ENCODE results near the gene WASF2.
"Not testable (repeated sequence)": the region's sequence is repeated elsewhere in the genome, so short reads cannot be mapped to it uniquely, and the experiment has no call there.

WASF2 gene

DNA sequence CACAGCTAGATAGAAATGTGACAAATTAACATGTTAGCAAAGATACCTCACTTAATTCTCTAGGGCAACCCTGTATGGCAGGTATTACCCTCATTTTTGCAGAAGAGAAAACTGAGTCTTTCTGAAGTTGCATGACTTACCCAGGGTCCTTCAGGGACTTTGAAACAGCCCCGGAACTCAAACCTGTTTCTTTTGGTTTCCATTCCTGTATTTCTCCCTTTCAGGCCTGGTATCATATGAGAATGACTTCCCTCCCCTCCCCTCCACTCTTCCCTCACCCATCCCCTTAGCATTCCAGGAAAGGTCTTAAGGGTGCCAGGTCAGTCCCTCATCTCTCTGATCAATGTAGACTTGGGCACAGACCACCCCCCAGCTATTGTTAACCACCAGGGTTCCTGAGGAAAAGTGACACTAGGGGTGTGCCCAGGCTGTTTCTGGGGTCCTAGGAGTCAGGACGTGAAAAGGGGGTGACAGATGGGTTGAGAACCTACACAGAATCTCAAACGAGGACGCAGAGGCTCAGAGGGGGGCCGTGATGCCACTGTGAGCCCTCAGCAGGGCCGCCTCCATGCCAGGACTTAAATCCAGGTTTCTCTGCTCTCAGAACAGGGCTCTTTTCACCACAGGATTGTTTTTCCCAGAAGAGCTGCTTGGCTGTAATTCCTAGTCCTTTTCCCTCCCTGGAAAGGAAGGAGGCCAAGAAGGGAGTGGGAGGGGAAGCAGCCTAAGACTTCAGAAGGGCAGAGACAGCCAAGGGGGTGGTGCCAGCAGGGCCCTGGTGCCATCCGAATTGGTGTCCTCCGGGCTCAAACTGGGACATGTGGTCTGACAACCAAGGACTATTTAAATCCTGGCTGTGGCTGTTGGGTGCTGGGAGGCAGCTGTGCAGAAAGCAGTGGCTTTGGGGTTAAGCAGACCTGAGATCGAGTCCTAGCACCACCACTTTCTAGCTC lies 2.1 kb upstream of the WASF2 start:
- DNase-seq = no peak

DNA sequence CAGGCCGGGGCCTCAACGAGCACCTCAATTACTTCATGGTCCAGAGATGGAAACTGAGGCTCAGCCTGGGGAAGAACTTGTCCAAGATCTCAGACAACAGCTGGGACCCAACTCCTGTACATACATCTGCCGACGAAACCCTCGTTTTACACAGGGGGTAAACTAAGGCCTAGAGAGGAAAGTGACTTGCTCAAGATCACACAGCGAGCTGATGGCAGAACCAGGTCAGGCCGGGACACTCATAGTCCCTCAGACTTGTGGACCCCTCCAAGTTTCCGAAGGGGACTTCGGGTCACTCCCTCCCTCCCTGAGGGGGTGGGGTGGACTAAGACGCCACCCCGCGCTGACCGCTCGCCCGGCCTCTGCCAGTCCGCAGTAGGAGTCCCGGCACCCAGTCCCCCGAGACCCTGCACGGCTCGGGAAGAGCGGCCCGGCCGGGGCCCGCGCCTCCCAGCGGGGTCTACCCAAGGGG lies 430 bp downstream of the WASF2 start:
- DNase-seq = no peak

DNA sequence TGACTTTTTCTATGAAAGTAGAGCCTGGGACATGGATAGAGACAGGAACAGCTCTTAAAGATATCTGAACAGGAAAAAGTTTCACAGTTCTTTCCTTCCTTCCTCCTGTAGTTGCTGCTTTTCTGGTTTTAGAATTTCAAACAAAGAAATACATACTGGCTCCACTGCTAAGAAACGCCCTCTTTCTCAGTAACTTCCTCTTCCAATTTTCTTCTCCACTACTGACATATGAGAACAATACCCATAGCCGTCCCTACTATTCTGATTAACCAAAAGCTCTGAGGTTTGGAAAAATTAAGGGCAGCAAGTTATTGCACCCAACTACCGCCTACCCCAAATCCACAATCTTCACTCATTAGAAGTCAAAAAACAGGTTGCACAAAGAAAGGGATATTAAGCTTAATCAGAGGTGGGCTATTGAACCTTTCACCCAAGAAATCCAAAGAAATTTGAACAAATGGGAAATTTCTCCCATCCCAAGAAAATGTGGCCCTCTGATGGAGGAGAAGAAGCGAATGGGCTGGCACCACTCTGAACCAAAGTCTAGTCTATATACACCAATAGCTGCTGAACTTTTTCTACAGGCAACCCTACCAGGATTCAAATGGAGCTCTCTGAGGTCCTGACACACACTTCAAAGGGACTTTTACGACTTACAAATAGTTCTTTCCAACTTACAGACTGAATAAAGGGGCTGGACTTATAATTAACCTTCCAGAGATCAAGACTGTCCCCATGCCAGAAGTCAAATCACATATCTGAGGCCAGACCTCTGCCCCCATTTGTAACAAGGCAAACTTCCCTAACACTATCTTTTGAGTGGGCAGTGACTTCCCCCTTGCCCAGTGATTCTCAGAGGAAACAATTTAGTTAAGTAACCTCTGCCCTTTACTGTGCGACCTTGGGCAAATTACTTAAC lies 1.7 kb downstream of the WASF2 start:
- DNase-seq = no peak

DNA sequence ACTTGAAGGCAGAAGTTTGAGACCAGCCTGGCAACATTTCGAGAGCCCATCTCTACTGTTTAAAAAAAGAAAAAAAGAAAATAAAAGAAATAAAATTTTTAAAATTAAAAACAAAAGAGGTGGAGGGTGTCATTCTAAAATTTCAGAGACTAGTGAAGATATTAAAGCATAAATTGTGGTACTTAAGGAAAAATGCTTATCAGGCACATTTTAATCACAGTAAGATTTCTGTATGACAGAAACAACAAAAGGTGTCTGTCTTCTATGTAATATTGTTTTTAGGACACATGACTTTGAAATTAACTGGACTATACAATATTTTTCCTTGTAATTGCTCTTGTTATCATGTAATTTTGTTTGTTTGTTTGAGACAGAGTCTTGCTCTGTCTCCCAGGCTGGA lies 4.6 kb downstream of the WASF2 start:
- DNase-seq = no peak

DNA sequence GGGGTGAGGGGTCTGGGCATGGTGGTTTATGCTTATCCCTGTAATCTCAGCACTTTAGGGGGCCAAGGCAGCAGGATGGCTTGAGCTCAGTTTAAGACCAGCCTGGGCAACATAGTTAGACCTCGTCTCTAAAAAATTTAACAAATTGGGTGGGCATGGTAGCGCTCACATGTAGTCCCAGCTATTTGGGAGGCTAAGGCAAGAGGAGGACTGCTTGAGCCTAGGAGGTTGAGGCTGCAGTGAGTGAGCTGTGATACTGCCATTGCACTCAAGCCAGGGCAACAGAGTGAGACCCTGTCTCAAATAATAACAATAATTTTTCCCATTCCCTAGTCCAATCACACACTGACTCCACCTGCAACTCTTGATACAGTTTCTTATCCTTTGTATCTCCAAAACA lies 6.3 kb downstream of the WASF2 start:
- no peak for DNase-seq

DNA sequence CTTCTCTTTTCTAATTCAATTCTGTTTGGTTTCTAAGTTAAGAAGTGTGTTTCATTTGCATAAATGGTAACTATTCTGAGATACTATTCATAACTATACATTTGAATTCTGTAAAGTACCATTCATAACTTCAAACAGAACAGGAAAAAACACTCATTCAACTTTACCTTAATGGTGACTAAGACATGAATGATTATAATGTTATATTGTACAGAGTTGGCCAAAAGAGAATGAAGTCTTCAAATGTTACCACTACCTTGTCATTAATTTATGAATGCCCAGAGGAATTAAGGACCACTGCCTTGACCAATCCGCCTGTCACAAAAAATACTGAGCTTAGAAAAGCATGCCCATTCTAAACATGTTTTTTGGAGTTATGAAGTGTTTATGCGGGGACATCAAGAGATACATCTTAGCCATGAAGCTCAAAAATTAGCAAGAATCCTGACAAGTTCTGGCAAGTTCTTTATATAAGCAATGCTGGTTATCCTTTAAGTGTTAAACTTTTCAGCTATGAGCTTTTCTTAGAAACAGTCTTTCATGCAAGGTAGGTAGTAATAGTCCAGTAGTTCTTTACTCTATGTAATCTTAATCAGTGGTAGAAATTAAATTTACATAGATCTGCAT lies 7.9 kb downstream of the WASF2 start:
- no peak for DNase-seq

DNA sequence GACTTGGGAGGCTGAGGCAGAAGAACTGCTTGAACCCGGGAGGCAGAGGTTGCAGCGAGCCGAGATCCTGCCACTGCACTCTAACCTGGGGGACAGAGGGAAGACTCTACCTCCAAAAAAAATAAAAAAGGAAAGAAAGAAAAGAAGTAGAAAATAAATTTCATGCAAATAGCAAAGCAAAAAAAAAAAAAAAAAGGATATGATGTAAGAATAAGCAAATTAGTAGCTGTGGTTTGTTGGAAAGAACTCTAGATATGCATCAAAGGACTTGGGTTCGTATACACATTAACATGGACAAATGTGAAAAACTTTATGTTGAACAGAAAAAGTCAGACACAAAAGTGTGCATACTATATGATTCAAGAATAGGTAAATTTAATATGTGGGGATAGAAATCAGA lies 11.9 kb downstream of the WASF2 start:
- DNase-seq = no peak

DNA sequence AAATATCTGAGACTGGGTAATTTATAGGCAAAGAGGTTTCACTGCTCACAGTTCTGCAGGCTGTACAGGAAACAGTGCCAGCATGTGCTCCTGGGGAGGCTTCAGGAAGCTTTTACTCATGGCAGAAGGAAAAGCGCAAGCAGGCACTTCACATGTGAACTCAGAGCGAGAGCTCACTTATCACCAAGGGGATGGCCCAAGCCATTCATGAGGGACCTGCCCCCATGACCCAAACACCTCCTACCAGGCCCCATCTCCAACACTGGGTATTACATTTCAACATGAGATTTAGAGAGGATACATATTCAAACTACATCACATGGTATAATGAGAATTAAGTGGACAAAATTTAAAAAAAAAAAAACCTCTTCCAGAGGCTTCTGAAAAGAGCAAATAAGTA lies 13.7 kb downstream of the WASF2 start:
- DNase-seq = no peak

DNA sequence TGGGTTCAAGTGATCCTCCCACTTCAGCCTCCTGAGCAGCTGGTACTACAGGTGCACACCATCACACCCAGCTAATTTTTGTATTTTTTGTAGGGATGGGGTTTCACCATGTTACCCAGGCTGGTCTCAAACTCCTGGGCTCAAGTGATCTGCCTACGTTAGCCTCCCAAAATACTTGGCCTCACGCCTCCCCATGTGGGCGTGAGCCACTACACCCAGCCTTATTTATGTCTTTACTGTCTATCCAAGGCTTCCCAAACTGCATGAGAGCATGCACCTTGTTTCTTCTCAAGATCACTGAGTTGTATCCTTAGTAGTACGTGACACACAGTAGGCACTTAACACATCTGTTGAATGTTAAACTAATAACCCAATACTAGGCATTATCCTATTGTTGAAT lies 14.2 kb downstream of the WASF2 start:
- DNase-seq = no peak

DNA sequence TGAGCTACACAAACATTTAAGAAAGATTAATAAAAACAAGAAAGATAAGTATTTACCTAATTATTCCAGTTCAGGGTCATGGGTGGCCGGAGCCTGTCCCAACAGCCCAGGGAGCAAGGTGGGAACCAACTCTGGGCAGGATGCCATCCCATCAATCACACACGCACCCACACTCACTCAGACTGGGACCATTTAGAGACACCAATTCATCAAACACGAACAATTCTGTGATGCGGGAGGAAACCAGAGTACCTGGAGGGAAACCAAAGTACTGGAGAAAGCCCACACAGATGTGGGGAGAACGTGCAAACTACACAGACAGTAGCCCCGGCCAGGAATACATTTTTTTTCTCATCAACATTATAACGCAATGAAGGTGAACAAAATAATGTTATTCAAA lies 16.2 kb downstream of the WASF2 start:
- no peak for DNase-seq

DNA sequence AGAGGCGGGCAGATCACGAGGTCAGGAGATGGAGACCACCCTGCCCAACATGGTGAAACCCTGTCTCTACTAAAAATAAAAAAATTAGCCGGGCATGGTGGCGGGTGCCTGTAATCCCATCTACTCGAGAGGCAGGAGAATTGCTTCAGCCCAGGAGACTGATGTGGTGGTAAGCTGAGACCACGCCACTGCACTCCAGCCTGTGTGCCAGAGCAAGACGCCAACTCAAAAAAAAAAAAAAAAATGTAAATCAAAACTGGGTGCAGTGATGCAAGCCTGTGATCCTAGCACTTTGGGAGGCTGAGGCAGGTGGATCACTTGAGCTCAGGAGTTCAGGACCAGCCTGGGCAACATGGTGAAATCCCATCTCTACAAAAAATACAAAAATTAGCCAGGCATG lies 17.9 kb downstream of the WASF2 start:
- DNase-seq = not testable (repeated sequence)

DNA sequence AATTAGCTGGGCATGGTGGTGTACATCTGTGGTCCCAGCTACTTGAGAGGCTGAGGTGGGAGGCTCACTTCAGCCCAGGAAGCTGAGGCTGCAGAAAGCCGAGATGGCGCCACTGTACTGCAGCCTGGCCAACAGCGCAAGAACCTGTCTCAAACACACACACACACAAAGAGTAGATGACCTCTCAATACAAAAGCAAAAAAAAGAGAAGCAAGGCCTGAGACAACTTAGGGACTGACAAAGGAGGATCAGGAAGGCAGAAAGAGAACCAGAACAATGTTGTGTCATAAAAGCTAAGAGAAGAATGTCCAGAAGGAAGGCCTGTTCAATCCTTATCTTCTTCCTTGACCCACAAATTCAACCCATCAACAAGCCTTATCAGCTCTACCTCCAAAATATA lies 18.5 kb downstream of the WASF2 start:
- no peak for DNase-seq

DNA sequence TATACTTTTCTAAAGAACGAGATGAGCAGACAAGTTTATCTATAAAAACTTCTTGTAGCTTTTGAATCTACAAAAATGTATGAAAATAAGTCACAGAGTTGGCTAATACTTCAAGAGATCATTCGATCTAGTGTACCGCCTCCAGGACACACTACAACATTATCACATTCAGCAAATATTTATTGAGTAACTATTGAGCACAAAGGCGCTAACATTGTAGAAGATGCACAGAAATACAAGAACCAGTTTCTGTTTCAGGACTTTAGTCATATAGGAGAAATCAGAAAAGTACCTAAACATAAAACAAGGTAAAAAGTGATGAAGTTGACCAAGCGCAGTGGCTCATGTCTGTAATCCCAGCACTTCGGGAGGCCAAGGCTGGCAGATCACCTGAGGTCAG lies 20.6 kb downstream of the WASF2 start:
- no peak for DNase-seq

DNA sequence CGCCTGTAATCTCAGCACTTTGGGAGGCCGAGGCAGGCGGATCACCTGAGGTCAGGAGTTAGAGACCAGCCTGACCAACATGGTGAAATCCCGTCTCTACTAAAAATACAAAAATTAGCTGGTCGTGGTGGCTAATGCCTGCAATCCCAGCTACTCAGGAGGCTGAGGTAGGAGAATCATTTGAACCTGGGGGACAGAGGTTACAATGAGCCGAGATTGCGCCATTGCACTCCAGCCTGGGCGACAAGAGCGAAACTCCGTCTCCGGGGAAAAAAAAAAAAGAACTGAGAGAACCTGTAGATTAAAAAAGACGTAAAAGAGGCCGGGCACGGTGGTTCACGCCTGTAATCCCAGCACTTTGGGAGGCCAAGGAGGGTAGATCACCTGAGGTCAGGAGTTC lies 21.6 kb downstream of the WASF2 start:
- DNase-seq = not testable (repeated sequence)

DNA sequence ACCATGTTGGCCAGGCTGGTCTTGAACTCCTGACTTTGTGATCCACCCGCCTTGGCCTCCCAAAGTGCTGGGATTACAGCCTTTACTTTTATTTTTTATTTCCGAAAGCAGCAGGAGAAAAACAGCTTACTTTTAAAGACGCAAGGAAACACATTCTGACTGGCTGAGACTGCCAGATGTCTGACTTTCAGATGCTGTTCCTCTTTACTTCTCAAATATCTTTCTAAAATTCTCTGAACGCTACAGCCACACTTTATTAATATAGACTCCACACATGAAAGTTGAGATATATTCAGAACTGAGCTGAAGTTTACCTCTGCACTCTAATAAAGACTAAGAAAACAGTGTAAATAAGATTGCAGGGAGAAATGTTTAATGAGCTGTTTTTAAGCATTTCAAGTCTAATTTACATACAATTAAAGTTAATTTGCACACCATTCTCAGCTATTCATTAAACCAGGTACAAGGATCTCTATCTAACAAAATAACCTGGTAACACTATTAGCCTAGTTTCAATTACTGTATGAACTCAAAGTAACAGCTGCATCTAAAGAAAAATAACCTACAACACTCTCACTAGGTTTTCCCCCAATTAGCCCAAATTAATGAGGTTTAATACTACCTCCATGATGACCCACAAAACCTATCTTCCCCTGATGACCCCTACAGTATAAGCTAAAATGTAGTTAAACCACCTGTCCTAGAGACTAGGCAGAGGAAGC lies 24.9 kb downstream of the WASF2 start:
- DNase-seq = no peak

DNA sequence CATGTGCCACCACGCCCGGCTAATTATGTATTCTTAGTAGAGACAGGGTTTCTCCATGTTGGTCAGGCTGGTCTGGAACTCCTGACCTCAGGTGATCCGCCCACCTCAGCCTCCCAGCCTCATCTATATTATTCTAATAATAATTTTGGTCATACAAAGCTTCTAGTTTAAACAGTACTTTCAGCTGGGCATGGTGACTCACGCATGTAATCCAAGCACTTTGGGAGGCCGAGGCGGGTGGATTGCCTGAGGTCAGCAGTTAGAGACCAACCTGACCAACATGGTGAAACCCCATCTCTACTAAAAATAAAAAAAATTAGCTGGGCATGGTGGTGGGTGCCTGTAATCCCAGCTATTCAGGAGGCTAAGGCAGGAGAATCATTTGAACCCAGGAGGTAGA lies 26.1 kb downstream of the WASF2 start:
- not testable (repeated sequence) for DNase-seq

DNA sequence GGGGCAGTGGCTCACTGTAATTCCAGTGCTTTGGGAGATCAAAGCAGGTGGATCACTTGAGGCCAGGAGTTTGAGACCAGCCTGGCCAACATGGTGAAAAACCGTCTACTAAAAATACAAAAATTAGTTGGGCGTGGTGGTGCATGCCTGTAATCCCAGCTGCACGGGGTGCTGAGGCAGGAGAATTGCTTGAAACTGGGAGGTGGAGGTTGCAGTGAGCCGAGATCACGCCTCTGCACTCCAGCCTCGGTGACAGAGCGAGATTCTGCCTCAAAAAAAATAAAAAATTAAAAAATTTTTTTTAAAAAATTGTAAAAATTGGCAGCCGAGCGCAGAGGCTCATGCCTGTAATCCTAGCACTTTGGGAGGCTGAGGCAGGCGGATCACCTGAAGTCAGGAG lies 31.4 kb downstream of the WASF2 start:
- not testable (repeated sequence) for DNase-seq

DNA sequence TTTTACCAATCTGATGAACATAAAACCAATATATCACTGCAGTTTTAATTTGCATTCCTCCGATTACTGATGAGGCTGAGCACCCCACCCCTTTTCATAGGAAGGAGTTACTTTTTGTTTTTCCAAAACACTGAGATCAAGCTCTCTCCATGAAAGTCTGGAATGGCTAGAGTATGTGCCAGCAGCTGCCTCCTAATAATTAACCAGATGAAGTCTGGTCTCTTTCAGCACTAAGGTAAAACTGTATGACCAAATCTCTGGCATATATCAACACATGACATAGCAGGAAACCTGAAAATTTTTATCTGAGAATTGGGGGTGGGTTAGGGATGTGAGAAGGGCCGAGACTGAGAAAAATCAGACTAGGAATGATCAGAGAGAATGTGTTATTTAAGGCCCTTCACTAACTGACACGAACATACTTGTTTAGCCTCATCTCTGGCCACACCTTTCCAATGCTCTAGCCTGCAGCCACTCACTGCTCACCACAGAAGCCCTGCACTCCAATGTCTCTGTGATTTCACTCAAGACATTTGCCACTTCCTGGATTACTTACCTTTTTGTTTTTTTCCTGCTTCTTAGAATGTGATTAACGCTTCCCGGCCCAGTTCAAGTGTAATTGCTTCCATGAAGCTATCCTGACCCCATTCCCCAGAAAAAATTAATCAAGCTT lies 34.7 kb downstream of the WASF2 start:
- no peak for DNase-seq

DNA sequence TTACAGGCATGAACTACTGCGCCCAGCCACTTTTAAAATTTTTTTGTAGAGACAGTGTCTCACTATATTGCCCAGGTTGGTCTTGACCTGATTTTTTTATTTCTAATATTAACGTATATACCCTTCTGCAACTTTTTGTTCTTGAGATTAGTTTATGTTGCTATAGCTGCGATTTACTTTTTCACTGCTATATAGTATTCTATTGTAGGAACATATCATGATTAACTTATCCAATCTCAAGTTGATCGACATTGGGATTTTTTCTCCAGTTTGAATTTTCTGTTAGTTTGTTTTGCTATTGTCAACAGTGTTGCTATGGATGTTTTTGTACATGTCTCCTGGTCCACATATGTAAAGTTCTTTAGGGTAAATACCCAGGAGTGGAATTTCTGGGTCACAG lies 35.4 kb downstream of the WASF2 start:
- DNase-seq = no peak

DNA sequence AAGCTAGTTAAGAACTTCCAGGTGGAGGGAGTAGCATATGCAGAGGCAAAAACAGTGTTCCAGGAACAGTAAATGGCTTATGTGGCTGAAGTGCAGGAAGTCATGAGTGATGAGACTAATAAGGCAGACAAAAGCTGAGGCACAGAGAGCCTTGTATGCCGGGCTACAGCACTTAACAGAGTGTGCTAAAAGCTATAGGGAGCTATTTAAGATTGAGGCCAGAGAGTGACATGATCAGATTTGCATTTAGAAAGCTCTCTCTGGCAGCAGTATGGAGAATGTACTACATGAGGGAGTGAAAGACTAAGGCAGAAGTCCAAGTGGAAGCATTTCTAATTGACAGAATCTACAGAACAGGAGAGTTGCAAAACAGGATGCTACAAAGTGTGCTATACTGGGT lies 38.6 kb downstream of the WASF2 start:
- no peak for DNase-seq

DNA sequence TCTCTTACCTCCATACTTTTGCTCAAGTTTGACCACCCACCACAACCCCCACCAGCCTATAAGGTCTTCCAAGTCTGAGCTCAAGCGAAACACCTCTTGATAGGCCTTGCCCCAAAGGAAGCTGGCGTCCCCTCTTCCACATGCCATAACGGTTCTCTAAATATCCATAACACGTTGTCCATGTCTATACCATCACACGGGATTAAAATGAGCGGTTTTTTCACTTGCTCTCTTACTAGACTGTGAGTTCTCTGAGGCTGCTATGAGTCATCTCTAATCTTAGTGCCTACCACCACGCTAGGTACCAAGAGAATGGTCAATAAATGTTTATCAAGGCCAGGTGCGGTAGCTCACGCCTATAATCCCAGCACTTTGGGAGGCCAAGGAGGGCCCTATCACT lies 41.0 kb downstream of the WASF2 start:
- DNase-seq = no peak

DNA sequence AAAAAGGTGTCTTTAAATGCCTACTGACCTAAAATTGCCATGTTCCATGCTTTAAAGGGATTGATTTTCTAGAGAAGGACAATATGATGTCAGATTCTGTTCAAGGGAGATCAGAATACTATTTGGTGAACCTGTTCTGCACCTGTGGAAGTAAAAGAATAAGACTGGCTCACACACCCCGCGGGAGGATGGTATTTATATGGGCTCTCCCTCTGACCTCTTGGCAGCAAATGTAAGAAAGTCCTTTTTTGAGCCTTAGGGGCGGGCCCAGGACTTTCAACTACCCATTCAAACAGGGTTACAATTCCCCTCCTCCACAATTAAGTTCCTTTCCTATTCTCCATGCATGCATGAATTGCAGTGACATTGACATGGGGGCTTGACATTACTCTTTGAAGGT lies 42.1 kb downstream of the WASF2 start:
- no peak for DNase-seq

All from NCI-H187 (cell line).